Body of pancreas (tissue), 4 donors: Measurements from ENCODE around the gene MYOG.

Experiments used
- POLR2A ChIP-seq, 3 donors: fragments of 450-650 bp; IDR thresholded peaks; one replicate each; pipeline ENCODE4 v1.6.1; 2016; ENCODE audit warnings: antibody characterized with exemption in 3 of 3, mild to moderate bottlenecking in 2 of 3
- TF ChIP-seq, protein P1 (sequence below), 7 experiments: fragments of 450-650 bp in 4 of 7; fragments of 200-600 bp in 3 of 7; sonication (generic) in 3 of 7; IDR thresholded peaks; one replicate each; pipeline ENCODE4 v1.5.1; 2016 to 2019; ENCODE audit warnings: antibody characterized with exemption in 7 of 7

DNA sequence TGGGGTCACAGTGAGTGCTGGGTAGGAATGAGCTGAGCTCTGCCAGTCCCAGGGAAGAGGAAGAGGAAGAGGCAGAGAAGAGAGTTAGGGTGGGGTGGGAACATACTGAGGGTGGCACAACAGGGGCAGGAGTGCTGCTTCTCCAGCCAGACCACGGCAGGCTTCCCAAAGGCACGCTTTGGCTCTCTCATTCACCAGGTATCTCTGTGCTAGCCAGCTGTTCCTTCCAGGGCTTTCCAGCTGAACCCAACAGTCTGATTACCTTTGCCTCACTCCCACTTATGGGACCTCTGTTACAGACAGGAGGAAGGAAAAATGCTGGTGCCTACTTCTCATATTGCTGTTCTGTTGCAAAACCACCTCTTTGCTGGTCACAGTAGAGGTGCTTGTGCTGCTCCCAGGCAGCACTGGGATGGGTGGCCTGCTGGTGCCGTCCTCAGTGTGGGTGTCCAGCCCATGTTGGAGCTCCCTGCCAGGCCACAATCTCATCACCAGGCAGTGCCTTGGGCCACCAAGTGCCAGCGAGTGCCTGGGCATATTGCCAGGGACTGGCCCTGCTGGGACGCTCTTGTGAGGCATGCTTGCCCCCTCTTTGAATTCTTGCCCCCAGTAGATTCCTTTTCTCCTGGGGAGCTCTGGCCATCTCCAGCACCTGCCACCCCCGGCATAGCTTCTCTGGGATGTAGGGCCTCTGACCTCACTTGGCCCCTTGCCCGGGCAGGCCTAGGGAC, 43.9 kb upstream of the MYOG start:
- TF ChIP-seq, protein P1, sequence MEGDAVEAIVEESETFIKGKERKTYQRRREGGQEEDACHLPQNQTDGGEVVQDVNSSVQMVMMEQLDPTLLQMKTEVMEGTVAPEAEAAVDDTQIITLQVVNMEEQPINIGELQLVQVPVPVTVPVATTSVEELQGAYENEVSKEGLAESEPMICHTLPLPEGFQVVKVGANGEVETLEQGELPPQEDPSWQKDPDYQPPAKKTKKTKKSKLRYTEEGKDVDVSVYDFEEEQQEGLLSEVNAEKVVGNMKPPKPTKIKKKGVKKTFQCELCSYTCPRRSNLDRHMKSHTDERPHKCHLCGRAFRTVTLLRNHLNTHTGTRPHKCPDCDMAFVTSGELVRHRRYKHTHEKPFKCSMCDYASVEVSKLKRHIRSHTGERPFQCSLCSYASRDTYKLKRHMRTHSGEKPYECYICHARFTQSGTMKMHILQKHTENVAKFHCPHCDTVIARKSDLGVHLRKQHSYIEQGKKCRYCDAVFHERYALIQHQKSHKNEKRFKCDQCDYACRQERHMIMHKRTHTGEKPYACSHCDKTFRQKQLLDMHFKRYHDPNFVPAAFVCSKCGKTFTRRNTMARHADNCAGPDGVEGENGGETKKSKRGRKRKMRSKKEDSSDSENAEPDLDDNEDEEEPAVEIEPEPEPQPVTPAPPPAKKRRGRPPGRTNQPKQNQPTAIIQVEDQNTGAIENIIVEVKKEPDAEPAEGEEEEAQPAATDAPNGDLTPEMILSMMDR (IDR thresholded peaks at IDR 0.05) = no peak
- TF ChIP-seq POLR2A (IDR thresholded peaks at IDR 0.05) = peak in 1 of 3 donors; percentile 21
